ENCODE data around the gene CBX8.

Gene CBX8

DNA sequence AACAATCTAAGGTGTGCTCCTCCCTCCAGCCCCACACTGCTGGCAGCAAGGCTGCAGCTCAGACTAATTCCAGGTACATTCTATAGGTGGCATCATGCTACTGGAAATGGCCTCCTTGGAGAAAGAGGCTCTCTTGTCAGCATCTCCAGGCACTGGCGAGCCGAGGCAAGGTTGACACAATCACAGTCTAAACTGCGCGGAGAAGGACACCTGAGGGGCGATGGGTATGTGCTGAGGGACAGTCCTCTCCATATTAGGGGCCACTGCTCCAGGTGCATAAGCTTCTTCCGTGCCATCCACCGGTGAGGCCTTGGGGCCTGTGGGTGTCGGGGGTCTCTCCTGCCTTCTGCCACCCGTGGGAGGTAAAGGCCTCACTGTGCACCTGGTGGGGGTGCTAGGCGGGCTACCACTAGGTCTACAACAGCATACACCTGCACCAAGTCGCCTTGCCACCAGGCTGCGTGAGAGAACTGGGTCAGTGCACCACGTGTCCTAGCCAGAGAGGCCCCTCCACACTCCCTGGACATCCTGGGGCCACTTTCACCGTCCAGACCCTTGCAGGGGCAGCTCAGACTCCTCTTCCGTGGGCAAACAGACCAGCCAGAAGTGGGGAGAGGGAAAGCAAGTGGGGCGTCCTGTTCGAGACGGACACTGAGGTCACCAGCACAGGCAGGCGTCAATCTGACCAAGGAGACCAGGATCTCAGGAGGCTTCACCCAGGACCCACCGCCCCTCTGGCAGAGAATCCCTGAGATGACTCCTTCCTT, 12.1 kb upstream of the CBX8 start:
- peak overlapping the region; percentile 56 for H3K4me2 ChIP-seq (ENCODE audit: low read length)
- H3K9ac ChIP-seq (ENCODE audit: low read length): peak overlapping the region; percentile 60; the same call in 1 of the 2 replicates
- no peaks in the 10 kb centered on the region for H4K20me1 ChIP-seq (ENCODE audit: insufficient read depth, low read length)
- H3K4me1 ChIP-seq (ENCODE audit: low read length): peaks cover 81% of the 10 kb centered on the region
- H3K27me3 ChIP-seq (ENCODE audit: low read depth, low read length): no peaks in the 10 kb centered on the region
- H2AFZ ChIP-seq (ENCODE audit: low read depth, low read length): no peak overlapping the region
- peak overlapping the region; percentile 34; the same call in 1 of the 2 replicates for H3K4me3 ChIP-seq (ENCODE audit: low read length)
- TF ChIP-seq, protein P1, sequence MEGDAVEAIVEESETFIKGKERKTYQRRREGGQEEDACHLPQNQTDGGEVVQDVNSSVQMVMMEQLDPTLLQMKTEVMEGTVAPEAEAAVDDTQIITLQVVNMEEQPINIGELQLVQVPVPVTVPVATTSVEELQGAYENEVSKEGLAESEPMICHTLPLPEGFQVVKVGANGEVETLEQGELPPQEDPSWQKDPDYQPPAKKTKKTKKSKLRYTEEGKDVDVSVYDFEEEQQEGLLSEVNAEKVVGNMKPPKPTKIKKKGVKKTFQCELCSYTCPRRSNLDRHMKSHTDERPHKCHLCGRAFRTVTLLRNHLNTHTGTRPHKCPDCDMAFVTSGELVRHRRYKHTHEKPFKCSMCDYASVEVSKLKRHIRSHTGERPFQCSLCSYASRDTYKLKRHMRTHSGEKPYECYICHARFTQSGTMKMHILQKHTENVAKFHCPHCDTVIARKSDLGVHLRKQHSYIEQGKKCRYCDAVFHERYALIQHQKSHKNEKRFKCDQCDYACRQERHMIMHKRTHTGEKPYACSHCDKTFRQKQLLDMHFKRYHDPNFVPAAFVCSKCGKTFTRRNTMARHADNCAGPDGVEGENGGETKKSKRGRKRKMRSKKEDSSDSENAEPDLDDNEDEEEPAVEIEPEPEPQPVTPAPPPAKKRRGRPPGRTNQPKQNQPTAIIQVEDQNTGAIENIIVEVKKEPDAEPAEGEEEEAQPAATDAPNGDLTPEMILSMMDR (IDR thresholded peaks at IDR 0.05; ENCODE audit: low read depth, low read length): peak; percentile 68
- TF ChIP-seq EZH2phosphoT487 (IDR thresholded peaks at IDR 0.05; ENCODE audit: low read depth): no peak
- H3K36me3 ChIP-seq (replicated peaks; ENCODE audit: low read depth, low read length): no peaks in the 10 kb centered on the region
- peaks cover 6% of the 10 kb centered on the region; the same call in 1 of the 2 replicates for H3K79me2 ChIP-seq (ENCODE audit: low read length)
- H3K27ac ChIP-seq (ENCODE audit: low read length): peak overlapping the region; percentile 54; the same call in 1 of the 2 replicates
- H3K9me3 ChIP-seq (ENCODE audit: insufficient read depth, low read length): no peaks in the 10 kb centered on the region

DNA sequence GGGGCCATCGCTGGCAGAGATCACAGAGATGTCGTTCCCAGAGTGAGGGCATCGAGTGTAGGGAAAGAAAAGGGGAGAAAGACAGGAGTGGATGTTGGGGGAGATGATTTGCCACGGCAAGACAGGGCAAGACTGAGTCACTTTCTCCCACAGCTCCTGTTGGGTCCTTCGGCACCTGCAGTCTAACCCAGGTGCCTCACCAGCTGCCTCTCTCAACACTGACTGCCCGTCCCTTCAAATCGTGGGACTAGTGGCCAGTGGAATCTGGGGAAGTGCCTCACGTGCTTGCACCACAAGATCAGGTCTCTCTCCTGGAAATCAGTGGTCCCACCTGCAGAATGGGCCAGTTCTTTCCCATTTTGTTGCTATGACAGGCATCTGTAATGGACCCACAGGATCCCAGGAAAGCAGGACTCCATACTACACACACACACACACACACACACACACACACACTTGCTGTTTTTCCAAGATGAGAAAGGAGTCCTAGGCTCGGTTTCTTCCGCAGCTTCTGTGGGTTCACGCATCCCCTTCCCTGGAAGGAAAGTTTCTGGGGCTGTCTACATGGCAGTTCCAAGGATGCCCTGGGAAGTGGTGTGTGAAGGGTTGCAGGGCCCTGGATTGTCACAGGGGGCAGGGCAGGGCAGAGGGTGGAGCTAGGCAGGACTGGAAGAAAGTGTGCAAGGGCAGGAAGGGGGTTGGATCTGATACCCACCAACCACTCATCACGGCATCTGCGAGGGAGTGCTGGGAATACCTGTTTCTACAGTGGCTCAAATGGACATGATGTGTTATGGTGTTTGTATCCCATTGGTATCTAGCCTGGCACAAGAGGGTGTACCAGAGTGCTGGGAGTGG, 10.2 kb upstream of the CBX8 start:
- Histone ChIP-seq H3K4me3 (ENCODE audit: low read length) (peak overlapping the region; percentile 74; the same call in 1 of the 2 replicates), H3K27me3 (ENCODE audit: low read depth, low read length) (no peaks in the 10 kb centered on the region), H2AFZ (ENCODE audit: low read depth, low read length) (no peak overlapping the region), H3K9me3 (ENCODE audit: insufficient read depth, low read length) (peaks cover 4% of the 10 kb centered on the region; the same call in 1 of the 2 replicates), H3K9ac (ENCODE audit: low read length) (peak overlapping the region; percentile 90; the same call in 1 of the 2 replicates), H3K36me3 (replicated peaks; ENCODE audit: low read depth, low read length) (peaks cover 8% of the 10 kb centered on the region), H3K4me1 (ENCODE audit: low read length) (peaks cover 83% of the 10 kb centered on the region), H4K20me1 (ENCODE audit: insufficient read depth, low read length) (no peaks in the 10 kb centered on the region), H3K4me2 (ENCODE audit: low read length) (peak overlapping the region; percentile 94), H3K79me2 (ENCODE audit: low read length) (peaks cover 6% of the 10 kb centered on the region; the same call in 1 of the 2 replicates), H3K27ac (ENCODE audit: low read length) (peak overlapping the region; percentile 89; the same call in 1 of the 2 replicates)
- TF ChIP-seq EZH2phosphoT487 (IDR thresholded peaks at IDR 0.05; ENCODE audit: low read depth): no peak
- TF ChIP-seq, protein P1 (IDR thresholded peaks at IDR 0.05; ENCODE audit: low read depth, low read length): no peak

DNA sequence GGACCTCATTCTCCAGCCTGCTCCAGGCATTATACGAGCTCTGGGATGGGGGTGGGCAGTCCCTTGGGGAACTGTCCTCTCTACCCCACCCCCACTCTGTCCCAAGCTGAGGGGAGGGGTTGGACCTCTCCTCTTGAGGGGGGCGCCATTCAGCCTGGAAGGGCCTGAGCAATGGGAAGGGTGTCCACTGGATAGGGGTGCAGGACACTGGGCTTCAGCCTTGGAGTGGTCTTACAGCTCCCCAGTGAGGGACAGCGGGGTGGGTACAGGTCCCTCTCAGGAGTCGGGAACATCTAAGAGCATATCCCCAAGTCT, 9.5 kb upstream of the CBX8 start:
- H4K20me1 ChIP-seq (ENCODE audit: insufficient read depth, low read length): no peaks in the 10 kb centered on the region
- peak overlapping the region; percentile 90; the same call in 1 of the 2 replicates for H3K9ac ChIP-seq (ENCODE audit: low read length)
- peak overlapping the region; percentile 89 for H3K27ac ChIP-seq (ENCODE audit: low read length)
- peaks cover 76% of the 10 kb centered on the region for H3K4me1 ChIP-seq (ENCODE audit: low read length)
- no peak for TF ChIP-seq EZH2phosphoT487 (IDR thresholded peaks at IDR 0.05; ENCODE audit: low read depth)
- TF ChIP-seq, protein P1 (IDR thresholded peaks at IDR 0.05; ENCODE audit: low read depth, low read length): peak; percentile 12; the same call in 1 of the 2 replicates
- H3K4me2 ChIP-seq (ENCODE audit: low read length): peak overlapping the region; percentile 94
- no peaks in the 10 kb centered on the region for H3K27me3 ChIP-seq (ENCODE audit: low read depth, low read length)
- peaks cover 4% of the 10 kb centered on the region; the same call in 1 of the 2 replicates for H3K9me3 ChIP-seq (ENCODE audit: insufficient read depth, low read length)
- peaks cover 6% of the 10 kb centered on the region; the same call in 1 of the 2 replicates for H3K79me2 ChIP-seq (ENCODE audit: low read length)
- H3K4me3 ChIP-seq (ENCODE audit: low read length): peak overlapping the region; percentile 74
- H2AFZ ChIP-seq (ENCODE audit: low read depth, low read length): no peak overlapping the region
- H3K36me3 ChIP-seq (replicated peaks; ENCODE audit: low read depth, low read length): peaks cover 8% of the 10 kb centered on the region

Data from OCI-LY3 (cell line).